Measurements from ENCODE around the gene CLEC3B. TPM values are rescaled to one million over a fixed set of nuclear protein-coding genes. Genes with fewer than 3 reads are reported as not detected.

The CLEC3B gene
- total RNA-seq, 1 donor from 2014 or later: 0.60 TPM

- Mint-ChIP-seq H3K4me1 (peaks cover 4% of the 10 kb centered on the region), H3K27me3 (ENCODE audit: low read depth) (peaks cover 36% of the 10 kb centered on the region), H3K27ac (no peak overlapping the region), H3K9me3 (no peaks in the 10 kb centered on the region), H3K4me3 (no peak overlapping the region), H3K36me3 (no peaks in the 10 kb centered on the region)
- no peak for DNase-seq (ENCODE audit: low spot score in 2 of 2, unreplicated experiment in 2 of 2)
- no peak for TF ChIP-seq CTCF (IDR thresholded peaks at IDR 0.05; ENCODE audit: unreplicated experiment)
Observed at GRCh38 chr3:45029216-45029615, 3.1 kb downstream of the CLEC3B start.

DNA sequence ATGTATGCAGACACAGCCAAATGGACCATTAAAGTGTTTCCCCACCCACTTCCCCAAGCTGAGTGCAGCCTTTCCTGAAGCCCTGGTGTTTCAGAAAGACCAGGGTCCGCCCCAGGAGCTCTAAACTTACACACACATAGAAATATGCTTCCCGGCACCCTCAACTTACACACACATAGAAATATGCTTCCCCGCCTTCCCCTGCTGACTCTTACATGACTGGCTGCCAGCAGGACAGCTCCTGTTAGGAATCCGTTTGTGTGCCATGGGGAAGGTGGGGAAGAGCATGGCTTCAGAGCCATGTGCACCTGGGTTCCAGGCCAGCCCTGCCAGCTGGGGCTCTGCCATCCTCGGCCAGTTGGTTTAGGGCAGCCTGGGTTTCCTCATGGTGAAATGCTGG is 3.6 kb downstream of the CLEC3B start:
- Mint-ChIP-seq H3K27ac (no peak overlapping the region), H3K4me3 (no peak overlapping the region), H3K4me1 (peaks cover 4% of the 10 kb centered on the region), H3K36me3 (no peaks in the 10 kb centered on the region), H3K27me3 (ENCODE audit: low read depth) (peaks cover 40% of the 10 kb centered on the region), H3K9me3 (no peaks in the 10 kb centered on the region)
- no peak for TF ChIP-seq CTCF (IDR thresholded peaks at IDR 0.05; ENCODE audit: unreplicated experiment)
- no peak for DNase-seq (ENCODE audit: low spot score in 2 of 2, unreplicated experiment in 2 of 2)

DNA sequence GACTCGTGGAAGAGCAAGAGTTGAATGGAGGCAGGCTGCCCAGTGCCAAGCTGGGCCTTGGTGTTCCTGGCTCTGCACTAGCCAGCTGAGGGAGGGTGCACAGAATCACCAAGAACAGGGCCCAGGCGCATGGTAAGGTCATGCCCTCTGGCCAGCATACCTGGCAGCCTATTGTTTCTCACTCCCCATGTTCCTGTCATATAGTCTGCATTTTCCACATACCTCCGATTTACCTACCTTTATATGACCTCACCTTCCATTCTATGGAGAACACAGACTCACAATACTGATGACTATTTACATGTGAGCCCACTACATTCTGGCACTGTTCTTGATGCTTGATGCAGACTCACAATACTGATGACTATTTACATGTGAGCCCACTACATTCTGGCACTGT is 5.4 kb downstream of the CLEC3B start:
- Mint-ChIP-seq H3K4me3 (no peak overlapping the region), H3K27ac (no peak overlapping the region), H3K27me3 (ENCODE audit: low read depth) (peaks cover 51% of the 10 kb centered on the region), H3K36me3 (no peaks in the 10 kb centered on the region), H3K9me3 (no peaks in the 10 kb centered on the region), H3K4me1 (peaks cover 10% of the 10 kb centered on the region)
- no peak for TF ChIP-seq CTCF (IDR thresholded peaks at IDR 0.05; ENCODE audit: unreplicated experiment)
- DNase-seq (ENCODE audit: low spot score in 2 of 2, unreplicated experiment in 2 of 2): no peak

GRCh38 chr3:45032113-45032512 is 6.0 kb downstream of the CLEC3B start:
- Mint-ChIP-seq H3K27ac (no peak overlapping the region), H3K27me3 (ENCODE audit: low read depth) (peaks cover 55% of the 10 kb centered on the region), H3K36me3 (no peaks in the 10 kb centered on the region), H3K4me3 (no peak overlapping the region), H3K9me3 (no peaks in the 10 kb centered on the region), H3K4me1 (peaks cover 11% of the 10 kb centered on the region)
- no peak for TF ChIP-seq CTCF (IDR thresholded peaks at IDR 0.05; ENCODE audit: unreplicated experiment)
- no peak for DNase-seq (ENCODE audit: low spot score in 2 of 2, unreplicated experiment in 2 of 2)

GRCh38 chr3:45033791-45034190 is 7.7 kb downstream of the CLEC3B start:
- Mint-ChIP-seq H3K4me3 (no peak overlapping the region), H3K27ac (no peak overlapping the region), H3K4me1 (peaks cover 11% of the 10 kb centered on the region), H3K27me3 (ENCODE audit: low read depth) (peaks cover 63% of the 10 kb centered on the region), H3K36me3 (no peaks in the 10 kb centered on the region), H3K9me3 (no peaks in the 10 kb centered on the region)
- no peak for DNase-seq (ENCODE audit: low spot score in 2 of 2, unreplicated experiment in 2 of 2)
- no peak for TF ChIP-seq CTCF (IDR thresholded peaks at IDR 0.05; ENCODE audit: unreplicated experiment)

- no peaks in the 10 kb centered on the region for H3K36me3 Mint-ChIP-seq
- H3K27me3 Mint-ChIP-seq (ENCODE audit: low read depth): peaks cover 66% of the 10 kb centered on the region
- TF ChIP-seq CTCF (IDR thresholded peaks at IDR 0.05; ENCODE audit: unreplicated experiment): no peak
- no peak for DNase-seq (ENCODE audit: low spot score in 2 of 2, unreplicated experiment in 2 of 2)
- no peaks in the 10 kb centered on the region for H3K9me3 Mint-ChIP-seq
- H3K27ac Mint-ChIP-seq: no peak overlapping the region
- H3K4me3 Mint-ChIP-seq: peak overlapping the region; percentile 22
- peaks cover 11% of the 10 kb centered on the region for H3K4me1 Mint-ChIP-seq
Observed at GRCh38 chr3:45034612-45035252, 8.6 kb downstream of the CLEC3B start.
